ENCODE results near the gene MEIOSIN.

- TF ChIP-seq ETV6 (CRISPR knock-in tag; conservative IDR thresholded peaks at IDR 0.05) (no peak), POLR2AphosphoS5 (IDR thresholded peaks at IDR 0.05; ENCODE audit: low read depth, low read length) (no peak), ZNF777 (CRISPR knock-in tag; IDR thresholded peaks at IDR 0.05) (no peak), CREB3 (CRISPR knock-in tag; IDR thresholded peaks at IDR 0.05) (no peak), DMAP1 (CRISPR knock-in tag; IDR thresholded peaks at IDR 0.05) (no peak), PHF5A (CRISPR knock-in tag; IDR thresholded peaks at IDR 0.05; ENCODE audit: low read depth, unreplicated experiment) (no peak), MLXIP (CRISPR knock-in tag; IDR thresholded peaks at IDR 0.05; ENCODE audit: borderline replicate concordance) (no peak), KMT2A (CRISPR knock-in tag; IDR thresholded peaks at IDR 0.05) (no peak)
Observed at GRCh38 chr19:45786533-45786894, 53.3 kb downstream of the MEIOSIN start.

Data from HepG2 (cell line).